Esophagus muscularis mucosa (tissue), 4 donors: ENCODE data around the gene SLC25A29. TPM values are rescaled to one million over a fixed set of nuclear protein-coding genes. Genes with fewer than 3 reads are reported as not detected.
A peak's percentile ranks its signal among the peaks of the same experiment; 100 is the strongest.
"Not testable (repeated sequence)": the region's sequence is repeated elsewhere in the genome, so short reads cannot be mapped to it uniquely, and the experiment has no call there.

Experiments
- DNase-seq: peaks from one replicate; pipeline ENCODE4 v3.0.0-alpha.2; 2017; ENCODE audit errors: extremely low spot score
- H3K27ac ChIP-seq, 4 donors: fragments of 200-600 bp; sonication (generic); replicated peaks in 1 of 4; 1 replicate in 3 of 4; 2 replicates in 1 of 4; pipeline ENCODE4 v1.5.1; 2016 to 2019; ENCODE audit warnings: mild to moderate bottlenecking in 1 of 4
- H3K27me3 ChIP-seq, 4 donors: fragments of 200-600 bp; sonication (generic); one replicate each; pipeline versions ENCODE4 v1.5.1 to v1.6.0; 2016 to 2019
- H3K36me3 ChIP-seq, 4 donors: fragments of 200-600 bp; sonication (generic); one replicate each; pipeline ENCODE4 v1.5.1; 2016 to 2019
- H3K4me1 ChIP-seq, 4 donors: fragments of 200-600 bp; sonication (generic); one replicate each; pipeline ENCODE4 v1.5.1; 2016 to 2019
- H3K4me3 ChIP-seq, 4 donors: fragments of 200-600 bp; sonication (generic); 1 replicate in 2 of 4; 2 replicates in 2 of 4; pipeline ENCODE4 v1.5.1; 2016 to 2019; ENCODE audit warnings: mild to moderate bottlenecking in 4 of 4, moderate library complexity in 1 of 4
- H3K9me3 ChIP-seq, 4 donors: fragments of 200-600 bp; sonication (generic); 1 replicate in 3 of 4; 2 replicates in 1 of 4; pipeline ENCODE4 v1.5.1; 2016 to 2019
- EP300 ChIP-seq: sonication (generic); formaldehyde crosslinking; IDR thresholded peaks from one replicate; pipeline ENCODE4 v1.6.1; 2017; ENCODE audit warnings: antibody characterized with exemption
- POLR2A ChIP-seq: fragments of 450-650 bp; IDR thresholded peaks from one replicate; pipeline ENCODE4 v1.6.1; 2017; ENCODE audit warnings: antibody characterized with exemption, moderate library complexity, mild to moderate bottlenecking, low read depth
- POLR2AphosphoS5 ChIP-seq, 2 donors: sonication (generic); formaldehyde crosslinking; IDR thresholded peaks; one replicate each; pipeline ENCODE4 v1.6.1; 2017; ENCODE audit warnings: antibody characterized with exemption in 2 of 2
- WGBS: methylation state at CpG from one replicate; pipeline ENCODE4 v1.1.5; 2018; 5-methylcytosine and 5-hydroxymethylcytosine counted together
- intact Hi-C: fragments of 100-400 bp; cut with DNase I; formaldehyde crosslinking; loops from one replicate; pipeline ENCODE4 v1.15.1; 2023
- total RNA-seq, 4 donors: library from RNA; depleted of rRNA; stranded (reverse); fragments of >200 nt; gene quantifications; one replicate each; pipeline versions ENCODE4 v1.1.0 to v1.2.1, GENCODE V29; 2016
- TF ChIP-seq, protein P1 (sequence below), 3 experiments: fragments of 200-600 bp in 2 of 3; fragments of 450-650 bp in 1 of 3; sonication (generic) in 2 of 3; IDR thresholded peaks; one replicate each; pipeline ENCODE4 v1.5.1; 2017 to 2019; ENCODE audit warnings: antibody characterized with exemption in 3 of 3, mild to moderate bottlenecking in 2 of 3, moderate library complexity in 1 of 3

The SLC25A29 gene
- total RNA-seq, 4 donors from 2014 or later = 37.4 to 63.0 (median 49.2) TPM

DNA sequence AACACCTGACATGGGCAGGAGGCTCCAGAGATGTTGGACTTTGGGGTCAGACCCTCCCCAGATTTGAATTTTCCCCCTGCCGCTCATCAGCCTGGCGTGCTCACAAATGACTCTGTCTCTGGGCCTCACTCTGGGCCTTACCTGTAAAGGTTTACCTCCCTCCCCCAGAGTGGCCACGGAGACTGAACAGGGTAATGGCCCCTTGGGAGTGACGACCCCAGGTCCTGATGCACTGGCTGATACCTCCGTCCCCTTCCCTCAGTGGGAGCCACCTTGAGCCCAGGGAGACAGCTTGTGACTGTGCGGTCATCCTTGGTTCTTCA lies 7.0 kb downstream of the SLC25A29 start:
- intact Hi-C loops = no loop called here
- Histone ChIP-seq H3K4me1 (peaks cover 33 to 73% (median 59%) of the 10 kb centered on the region in 4 donors), H3K27ac (peak overlapping the region in 1 of 4 donors; percentile 83), H3K4me3 (no peak overlapping the region), H3K9me3 (no peaks in the 10 kb centered on the region), H3K27me3 (no peaks in the 10 kb centered on the region), H3K36me3 (peaks cover 4 to 10% (median 7%) of the 10 kb centered on the region in 4 donors)
- 93% methylated on average over 6 of the region's 6 CpGs for WGBS
- no peak for DNase-seq
- no peak for TF ChIP-seq POLR2A
- TF ChIP-seq, protein P1, sequence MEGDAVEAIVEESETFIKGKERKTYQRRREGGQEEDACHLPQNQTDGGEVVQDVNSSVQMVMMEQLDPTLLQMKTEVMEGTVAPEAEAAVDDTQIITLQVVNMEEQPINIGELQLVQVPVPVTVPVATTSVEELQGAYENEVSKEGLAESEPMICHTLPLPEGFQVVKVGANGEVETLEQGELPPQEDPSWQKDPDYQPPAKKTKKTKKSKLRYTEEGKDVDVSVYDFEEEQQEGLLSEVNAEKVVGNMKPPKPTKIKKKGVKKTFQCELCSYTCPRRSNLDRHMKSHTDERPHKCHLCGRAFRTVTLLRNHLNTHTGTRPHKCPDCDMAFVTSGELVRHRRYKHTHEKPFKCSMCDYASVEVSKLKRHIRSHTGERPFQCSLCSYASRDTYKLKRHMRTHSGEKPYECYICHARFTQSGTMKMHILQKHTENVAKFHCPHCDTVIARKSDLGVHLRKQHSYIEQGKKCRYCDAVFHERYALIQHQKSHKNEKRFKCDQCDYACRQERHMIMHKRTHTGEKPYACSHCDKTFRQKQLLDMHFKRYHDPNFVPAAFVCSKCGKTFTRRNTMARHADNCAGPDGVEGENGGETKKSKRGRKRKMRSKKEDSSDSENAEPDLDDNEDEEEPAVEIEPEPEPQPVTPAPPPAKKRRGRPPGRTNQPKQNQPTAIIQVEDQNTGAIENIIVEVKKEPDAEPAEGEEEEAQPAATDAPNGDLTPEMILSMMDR (IDR thresholded peaks at IDR 0.05) = no peak

DNA sequence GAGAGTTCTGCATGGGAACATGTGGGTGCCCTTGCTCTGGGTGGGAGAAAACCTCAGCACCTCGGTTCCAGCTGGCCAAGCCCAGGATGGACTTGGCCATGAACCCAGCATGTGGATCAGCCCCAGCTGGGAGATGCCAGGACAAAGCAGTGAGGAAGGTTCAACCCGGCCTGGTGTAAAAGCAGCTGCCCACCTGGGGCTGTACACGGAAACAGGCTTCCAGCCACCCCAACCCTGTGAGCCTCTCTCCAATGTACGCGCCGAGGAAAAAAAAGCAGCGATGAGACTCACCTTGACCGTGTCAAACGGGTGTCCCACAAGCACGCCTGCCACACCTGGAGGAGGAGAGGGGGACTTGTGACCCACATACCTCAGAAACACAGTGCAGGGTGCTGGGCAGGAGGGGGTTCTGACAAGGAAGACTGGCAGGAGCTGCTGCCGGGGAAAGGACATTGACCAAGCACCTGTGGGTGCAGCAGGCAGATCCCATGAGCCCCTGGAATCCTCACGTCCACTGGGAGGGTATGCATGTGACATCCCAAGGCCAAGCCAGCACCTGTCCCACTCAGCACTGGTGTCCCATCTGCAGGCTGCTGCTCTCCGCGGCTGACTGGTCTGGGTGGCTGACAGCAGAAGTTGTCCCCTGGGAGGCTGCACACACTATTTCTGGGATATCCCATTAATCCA lies 7.5 kb downstream of the SLC25A29 start:
- Histone ChIP-seq H3K36me3 (peaks cover 4 to 11% (median 7%) of the 10 kb centered on the region in 4 donors), H3K27ac (peak overlapping the region in 3 of 4 donors; percentile 81 to 84 (median 83)), H3K27me3 (no peaks in the 10 kb centered on the region), H3K4me1 (peaks cover 34 to 73% (median 59%) of the 10 kb centered on the region in 4 donors), H3K9me3 (no peaks in the 10 kb centered on the region), H3K4me3 (no peak overlapping the region)
- TF ChIP-seq POLR2A (no peak), POLR2AphosphoS5 (IDR thresholded peaks at IDR 0.05) (no peak), EP300 (no peak)
- TF ChIP-seq, protein P1 (IDR thresholded peaks at IDR 0.05) = no peak
- DNase-seq = no peak
- intact Hi-C loops = no loop called here
- 93% methylated on average over 10 of the region's 14 CpGs for WGBS

DNA sequence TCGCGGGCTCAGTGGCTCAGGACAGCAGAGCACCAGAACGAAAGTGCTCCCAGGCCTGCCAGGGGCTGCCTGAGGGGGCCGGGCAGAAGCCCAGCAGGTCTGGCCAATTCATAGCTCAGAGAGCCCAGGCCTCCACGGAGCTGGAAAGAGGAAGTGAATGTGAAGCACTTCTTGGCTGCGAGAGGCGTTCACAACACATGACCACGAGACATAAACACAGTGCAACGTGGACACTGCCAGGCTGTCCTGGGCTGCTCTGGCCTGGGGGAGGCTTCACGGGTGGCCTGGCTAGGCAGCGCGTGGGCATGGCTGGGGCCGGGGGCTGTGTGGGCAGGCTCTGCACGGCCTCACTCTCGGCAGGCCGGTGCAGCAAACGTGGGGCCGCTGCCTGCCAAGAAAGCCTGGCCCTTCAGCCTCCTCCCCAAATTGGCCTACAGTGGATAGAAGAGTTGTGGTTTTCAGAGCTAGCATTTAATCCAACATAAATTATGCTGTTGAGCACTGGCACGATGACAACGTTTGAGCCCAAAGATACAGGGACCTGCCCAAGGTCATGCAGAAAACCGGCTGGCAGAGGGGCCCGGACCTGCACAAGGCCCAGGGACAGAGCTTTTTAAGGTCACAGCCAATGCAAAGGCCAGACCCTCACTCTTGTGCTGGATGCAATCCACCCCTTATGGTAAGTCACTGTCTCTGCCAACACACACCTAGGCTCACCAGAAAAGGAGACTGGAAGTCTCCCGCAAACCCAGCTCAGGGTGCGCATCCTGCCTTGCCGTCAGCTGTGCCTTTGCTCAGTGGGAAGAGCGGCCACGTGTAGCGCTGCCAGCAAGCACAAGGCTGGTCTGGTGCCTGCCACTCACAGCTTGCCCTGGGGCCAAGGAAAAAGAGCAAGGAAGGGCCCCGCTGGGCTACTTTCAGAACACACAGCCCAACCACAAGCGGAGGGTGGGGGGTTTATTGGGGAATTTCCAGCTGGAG lies 8.6 kb downstream of the SLC25A29 start:
- intact Hi-C loops = no loop called here
- DNase-seq = peak; percentile 96
- peak overlapping the region in 3 of 4 donors; percentile 6 to 38 (median 36) for H3K4me3 ChIP-seq

DNA sequence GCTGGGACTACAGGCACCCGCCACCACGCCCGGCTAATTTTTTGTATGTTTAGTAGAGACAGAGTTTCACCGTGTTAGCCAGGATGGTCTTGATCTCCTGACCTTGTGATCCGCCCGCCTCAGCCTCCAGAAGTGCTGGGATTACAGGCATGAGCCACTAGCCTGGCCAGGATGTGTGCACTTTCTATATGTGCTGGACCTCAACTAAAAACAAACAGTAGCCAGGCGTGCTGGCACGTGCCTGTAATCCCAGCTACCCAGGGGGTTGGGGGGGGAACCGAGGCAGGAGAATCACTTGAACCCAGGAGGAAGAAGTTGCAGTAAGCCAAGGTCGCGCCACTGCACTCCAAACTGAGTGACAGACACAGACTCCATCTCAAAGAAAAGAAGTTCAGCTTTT lies 9.5 kb downstream of the SLC25A29 start:
- peaks cover 24 to 64% (median 47%) of the 10 kb centered on the region in 4 donors for H3K4me1 ChIP-seq
- peak overlapping the region; percentile 74 to 84 (median 82) for H3K27ac ChIP-seq
- intact Hi-C loops = not testable (repeated sequence)

More for the DNA sequence above, 8.6 kb downstream of the SLC25A29 start:
- no peaks in the 10 kb centered on the region for H3K9me3 ChIP-seq
- peak overlapping the region; percentile 74 to 84 (median 82) for H3K27ac ChIP-seq
- 58% methylated on average over 17 of the region's 30 CpGs for WGBS
- H3K4me1 ChIP-seq = peaks cover 28 to 70% (median 54%) of the 10 kb centered on the region in 4 donors
- H3K36me3 ChIP-seq = peaks cover 4 to 22% (median 13%) of the 10 kb centered on the region in 4 donors
- H3K27me3 ChIP-seq = no peaks in the 10 kb centered on the region
- TF ChIP-seq, protein P1 (IDR thresholded peaks at IDR 0.05) = no peak
- peak; percentile 52 to 92 for TF ChIP-seq POLR2AphosphoS5 (IDR thresholded peaks at IDR 0.05)

DNA sequence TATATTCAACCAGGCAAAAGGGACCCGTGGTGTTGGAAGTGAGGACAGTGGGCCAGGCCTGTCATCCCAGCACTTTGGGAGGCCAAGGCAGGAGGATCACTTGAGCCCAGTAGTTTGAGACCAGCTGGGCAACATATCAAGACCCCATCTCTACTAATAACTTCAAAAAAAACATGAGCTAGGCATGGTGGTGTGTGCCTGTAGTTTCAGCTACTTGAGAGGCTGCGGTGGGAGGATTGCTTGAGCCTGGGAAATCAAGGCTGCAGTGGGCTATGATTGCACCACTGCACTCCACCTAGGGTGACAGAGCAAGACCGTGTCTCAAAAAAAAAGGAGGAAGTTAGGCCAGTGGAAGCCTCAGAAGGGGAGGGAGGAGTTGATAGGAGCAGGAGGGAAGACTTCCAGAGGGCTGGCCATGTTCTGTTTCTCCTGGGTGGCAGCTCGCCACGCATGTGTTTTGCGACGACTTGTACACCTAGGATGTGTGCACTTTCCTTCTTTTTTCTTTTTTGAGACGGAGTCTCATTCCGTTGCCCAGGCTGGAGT lies 10.1 kb downstream of the SLC25A29 start:
- intact Hi-C loops = no loop called here
- peaks cover 24 to 64% (median 47%) of the 10 kb centered on the region in 4 donors for H3K4me1 ChIP-seq
- H3K36me3 ChIP-seq = peaks cover 13 to 36% (median 26%) of the 10 kb centered on the region in 4 donors
- no peak overlapping the region for H3K4me3 ChIP-seq
- peak overlapping the region in 3 of 4 donors; percentile 81 to 84 (median 83) for H3K27ac ChIP-seq
- no peaks in the 10 kb centered on the region for H3K27me3 ChIP-seq
- WGBS = 81% methylated on average over 9 of the region's 9 CpGs
- TF ChIP-seq POLR2AphosphoS5 (IDR thresholded peaks at IDR 0.05) (no peak), EP300 (no peak), POLR2A (no peak)
- TF ChIP-seq, protein P1 (IDR thresholded peaks at IDR 0.05) = no peak
- no peak for DNase-seq
- no peaks in the 10 kb centered on the region for H3K9me3 ChIP-seq

More for the DNA sequence above, 9.5 kb downstream of the SLC25A29 start:
- Histone ChIP-seq H3K4me3 (peak overlapping the region in 2 of 4 donors; percentile 36 to 38), H3K36me3 (peaks cover 13 to 31% (median 21%) of the 10 kb centered on the region in 4 donors)
- 75% methylated on average over 11 of the region's 11 CpGs for WGBS
- H3K9me3 ChIP-seq, H3K27me3 ChIP-seq, DNase-seq: not testable (repeated sequence)
